LNCaP clone FGC (cell line): ENCODE measurements around the gene CCDC97.

Experiments used
- DNase-seq: peaks from one replicate; pipeline ENCODE4 v3.0.0-alpha.2; 2011; ENCODE audit warnings: low read depth
- H3K4me3 ChIP-seq: 2 replicates; pipeline ENCODE4 v1.5.1; 2011; ENCODE audit warnings: mild to moderate bottlenecking, low read depth, low read length, control low read depth
- CTCF ChIP-seq: IDR thresholded peaks from 2 replicates; pipeline ENCODE4 v1.5.1; 2012; ENCODE audit warnings: mild to moderate bottlenecking; ENCODE audit not compliant: control insufficient read depth, insufficient read depth; ENCODE audit errors: extremely low read depth

Gene CCDC97

GRCh38 chr19:41352609-41353465 is 42.9 kb downstream of the CCDC97 start:
- peak overlapping the region; percentile 2; the same call in 1 of the 2 replicates for H3K4me3 ChIP-seq
- DNase-seq = no peak
- TF ChIP-seq CTCF = no peak

GRCh38 chr19:41353466-41354342 is 43.7 kb downstream of the CCDC97 start, which contains the start of gene TGFB1:
TSS of gene TGFB1 (minus strand) at chr19:41353922. CDS start at chr19:41353044, 878 bp downstream.
- no peak for DNase-seq
- peak; percentile 52 for TF ChIP-seq CTCF
- peak within 1 kb of the TSS; percentile 2; the same call in 1 of the 2 replicates for H3K4me3 ChIP-seq

- no peak for DNase-seq
- H3K4me3 ChIP-seq = no peak overlapping the region
- TF ChIP-seq CTCF = no peak
These were observed 44.5 kb downstream of the CCDC97 start for GRCh38 chr19:41354343-41354953.

- no peak for DNase-seq
- no peak overlapping the region for H3K4me3 ChIP-seq
- TF ChIP-seq CTCF = no peak
These were observed 45.1 kb downstream of the CCDC97 start for GRCh38 chr19:41355035-41355434.

- no peak for TF ChIP-seq CTCF
- H3K4me3 ChIP-seq = no peak overlapping the region
- no peak for DNase-seq
These were observed 45.8 kb downstream of the CCDC97 start for GRCh38 chr19:41355802-41356201.

- no peak overlapping the region for H3K4me3 ChIP-seq
- TF ChIP-seq CTCF = no peak
- DNase-seq = no peak
These were observed 47.2 kb downstream of the CCDC97 start for GRCh38 chr19:41356984-41357739.
